ENCODE measurements around the gene HMGCR.

Gene HMGCR

GRCh38 chr5:75389430-75389829 lies 52.4 kb downstream of the HMGCR start:
- no peak for DNase-seq

DNA sequence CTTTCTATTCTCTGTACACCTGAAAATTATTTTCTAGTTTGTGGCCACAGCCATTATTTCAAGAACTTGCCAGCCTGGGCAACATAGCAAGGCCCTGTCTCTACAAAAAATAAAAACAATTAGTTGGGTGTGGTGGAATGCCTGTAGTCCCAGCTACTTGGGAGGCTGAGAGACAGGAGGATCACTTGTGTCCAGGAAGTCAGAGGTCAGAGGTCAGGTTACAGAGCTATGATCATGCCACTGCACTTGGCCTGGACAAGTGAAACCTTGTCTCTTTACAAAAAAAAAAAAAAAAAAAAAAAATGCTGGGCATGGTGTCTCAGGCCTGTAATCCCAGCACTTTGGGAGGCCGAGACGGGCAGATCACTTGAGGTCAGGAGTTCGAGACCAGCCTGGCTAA lies 58.3 kb downstream of the HMGCR start:
- DNase-seq: no peak

GRCh38 chr5:75405296-75405695 lies 68.3 kb downstream of the HMGCR start:
- DNase-seq: no peak

All from CD4-positive, alpha-beta T cell treated with Interleukin-4 for 1 hour (primary cell).